NT2/D1 (cell line): Measurements from ENCODE around the gene SPHK1.

Experiments used
- DNase-seq: peaks from one replicate; pipeline ENCODE4 v3.0.0-alpha.2; 2011; ENCODE audit warnings: low read depth, low spot score
- H3K27me3 ChIP-seq: 2 replicates; pipeline ENCODE4 v1.6.0; 2011; ENCODE audit warnings: mild to moderate bottlenecking; ENCODE audit not compliant: insufficient read length, insufficient read depth
- H3K36me3 ChIP-seq: 2 replicates; pipeline ENCODE4 v1.6.1; 2011; ENCODE audit warnings: mild to moderate bottlenecking, low read length, mixed read lengths; ENCODE audit not compliant: insufficient read depth, insufficient read length
- H3K4me1 ChIP-seq: 2 replicates; pipeline ENCODE4 v1.5.1; 2011; ENCODE audit not compliant: insufficient read depth, insufficient read length
- H3K4me3 ChIP-seq: 2 replicates; pipeline ENCODE4 v1.5.1; 2011; ENCODE audit warnings: low read depth; ENCODE audit not compliant: insufficient read length
- H3K9ac ChIP-seq: 2 replicates; pipeline ENCODE4 v1.6.0; 2011; ENCODE audit warnings: low read depth; ENCODE audit not compliant: insufficient read length
- H3K9me3 ChIP-seq: 2 replicates; pipeline ENCODE4 v1.5.1; 2011; ENCODE audit warnings: mild to moderate bottlenecking, low read length; ENCODE audit not compliant: insufficient read depth
- SUZ12 ChIP-seq: IDR thresholded peaks from 2 replicates; pipeline ENCODE4 v1.6.1; 2011; ENCODE audit not compliant: insufficient read length, insufficient read depth; ENCODE audit errors: extremely low read depth
- YY1 ChIP-seq: IDR thresholded peaks from 2 replicates; pipeline ENCODE4 v1.6.1; 2011; ENCODE audit not compliant: insufficient read length, insufficient read depth
- ZNF274 ChIP-seq: IDR thresholded peaks from 2 replicates; pipeline ENCODE4 v1.6.1; 2011; ENCODE audit warnings: mild to moderate bottlenecking, low read depth, low read length

The SPHK1 gene

DNA sequence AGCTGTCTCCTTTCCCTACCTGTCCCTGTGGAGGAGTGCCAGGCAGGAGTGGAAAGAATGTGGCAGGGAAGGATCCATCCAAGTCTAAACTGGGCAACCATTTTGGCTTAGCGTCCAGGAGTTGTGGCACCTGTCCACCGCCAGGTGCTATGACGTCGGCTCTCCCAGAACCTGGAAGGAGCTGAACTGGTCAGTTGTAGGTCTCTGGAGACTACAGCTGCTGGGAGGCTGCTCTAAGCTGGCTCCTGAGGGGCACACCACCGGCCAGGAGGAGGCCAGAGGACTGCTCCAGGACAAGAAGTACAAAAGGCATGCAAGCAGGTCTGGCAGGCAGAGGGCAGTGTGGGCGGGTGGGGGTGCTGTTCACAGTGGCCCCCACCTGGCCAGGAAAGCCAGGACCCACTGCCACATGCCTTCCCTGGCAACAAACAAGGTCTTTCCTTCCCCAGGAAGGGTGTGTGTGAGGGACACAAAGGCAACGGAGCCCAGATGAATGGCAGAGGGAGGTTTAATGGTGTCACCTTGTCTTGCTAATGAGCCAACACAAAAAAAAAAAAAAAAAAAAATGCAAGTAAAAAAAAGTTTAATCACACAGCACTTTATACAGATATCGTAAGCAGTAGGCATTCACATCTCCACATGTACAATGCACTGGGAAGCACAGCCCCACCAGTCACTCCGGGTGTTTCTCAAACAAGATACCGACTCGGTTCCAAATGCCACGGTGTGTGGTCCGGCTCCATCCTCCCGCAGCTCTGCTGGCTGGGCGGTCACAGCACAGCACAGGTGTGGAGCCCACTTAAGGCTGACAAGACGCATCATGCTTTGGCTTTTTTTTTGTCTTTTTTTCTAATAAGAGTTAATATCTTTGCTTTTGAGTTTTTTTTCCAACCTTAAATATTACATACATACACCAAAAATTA is 4.8 kb downstream of the SPHK1 start:
- no peak for TF ChIP-seq SUZ12
- no peak for TF ChIP-seq YY1
- TF ChIP-seq ZNF274 = no peak
- Histone ChIP-seq H3K36me3 (peaks cover 79% of the 10 kb centered on the region), H3K9ac (no peak overlapping the region), H3K4me1 (peaks cover 30% of the 10 kb centered on the region), H3K9me3 (peaks cover 5% of the 10 kb centered on the region; the same call in 1 of the 2 replicates), H3K4me3 (no peak overlapping the region), H3K27me3 (peaks cover 14% of the 10 kb centered on the region)
- DNase-seq = no peak

DNA sequence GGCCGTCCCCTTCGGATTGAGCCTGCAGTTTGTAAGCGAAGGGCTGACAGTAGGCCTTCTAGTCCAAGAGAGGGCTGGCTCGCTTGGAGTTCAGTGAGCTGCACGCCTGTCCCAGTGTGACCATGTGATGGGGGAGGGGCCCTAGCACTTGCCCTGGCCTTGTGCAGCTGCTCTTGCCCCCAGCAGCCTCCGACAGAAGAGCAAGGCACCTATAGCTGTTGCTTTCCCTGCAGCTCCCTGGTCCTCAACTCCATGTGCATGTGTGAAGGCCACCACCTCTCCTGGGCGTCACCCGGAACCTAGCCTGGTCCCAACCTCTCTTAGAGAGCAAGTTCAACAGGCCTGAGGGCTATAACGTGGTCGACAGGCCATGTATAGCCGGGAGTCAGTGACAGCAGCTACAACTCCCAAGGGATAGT is 5.6 kb downstream of the SPHK1 start:
- peaks cover 83% of the 10 kb centered on the region for H3K36me3 ChIP-seq
- H3K9me3 ChIP-seq = peaks cover 5% of the 10 kb centered on the region; the same call in 1 of the 2 replicates
- H3K9ac ChIP-seq = no peak overlapping the region
- H3K27me3 ChIP-seq = peaks cover 8% of the 10 kb centered on the region
- DNase-seq = no peak
- no peak overlapping the region for H3K4me3 ChIP-seq
- peaks cover 28% of the 10 kb centered on the region for H3K4me1 ChIP-seq
- no peak for TF ChIP-seq ZNF274
- TF ChIP-seq YY1 = no peak
- no peak for TF ChIP-seq SUZ12

DNA sequence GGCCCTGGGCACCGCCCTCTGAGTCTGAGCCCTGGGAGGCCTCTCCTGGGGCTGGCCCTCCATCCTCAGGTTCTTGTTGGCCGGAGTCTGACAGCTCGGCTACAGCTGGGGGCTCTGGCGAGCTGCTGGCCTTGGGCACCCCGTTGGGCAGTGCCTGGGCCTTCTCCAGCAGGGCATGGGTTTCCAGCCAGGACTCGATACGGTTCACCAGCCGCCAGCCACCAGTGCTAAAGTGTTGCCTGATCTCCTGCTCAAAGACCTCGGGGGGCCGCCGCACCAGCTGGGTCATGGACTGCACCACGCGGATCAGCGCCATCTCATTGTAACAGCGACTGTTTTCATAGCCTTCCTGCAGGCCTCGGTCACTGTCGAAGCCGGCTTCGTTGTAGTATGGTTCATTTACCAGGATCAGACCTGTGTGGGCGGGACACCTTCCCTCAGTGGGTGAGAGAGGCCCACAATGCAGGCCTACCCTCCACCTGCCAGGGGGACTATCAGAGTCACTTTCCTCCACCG is 6.8 kb downstream of the SPHK1 start:
- Histone ChIP-seq H3K9ac (no peak overlapping the region), H3K9me3 (peaks cover 1% of the 10 kb centered on the region; the same call in 1 of the 2 replicates), H3K4me3 (no peak overlapping the region), H3K4me1 (peaks cover 22% of the 10 kb centered on the region), H3K27me3 (no peaks in the 10 kb centered on the region), H3K36me3 (peaks cover 89% of the 10 kb centered on the region)
- TF ChIP-seq ZNF274 (no peak), SUZ12 (no peak), YY1 (no peak)
- DNase-seq = no peak

DNA sequence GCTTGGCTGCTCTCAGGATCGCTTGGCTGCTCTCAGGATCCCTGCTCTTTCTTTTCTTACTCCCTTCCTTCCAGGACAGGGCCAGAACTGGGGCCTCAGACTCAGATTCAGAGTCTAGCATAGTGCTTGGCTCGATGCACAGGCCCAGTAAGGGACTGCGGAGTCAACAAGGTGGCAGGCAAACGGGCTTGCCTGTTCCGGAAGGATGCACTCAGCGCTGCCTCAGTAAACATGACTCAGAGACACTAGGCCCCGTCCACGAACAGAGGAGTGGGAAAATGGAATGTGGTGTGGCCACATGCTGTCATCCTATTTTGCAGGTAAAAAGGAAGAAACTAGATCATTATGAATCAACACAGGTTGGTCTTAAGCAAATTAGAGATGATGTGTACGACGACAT is 9.8 kb downstream of the SPHK1 start:
- no peak for TF ChIP-seq ZNF274
- TF ChIP-seq YY1 = no peak
- TF ChIP-seq SUZ12 = no peak
- H3K9ac ChIP-seq = no peak overlapping the region
- H3K27me3 ChIP-seq = no peaks in the 10 kb centered on the region
- H3K4me3 ChIP-seq = no peak overlapping the region
- DNase-seq = no peak
- H3K36me3 ChIP-seq = peaks cover 91% of the 10 kb centered on the region
- no peaks in the 10 kb centered on the region for H3K9me3 ChIP-seq
- H3K4me1 ChIP-seq = peaks cover 15% of the 10 kb centered on the region

DNA sequence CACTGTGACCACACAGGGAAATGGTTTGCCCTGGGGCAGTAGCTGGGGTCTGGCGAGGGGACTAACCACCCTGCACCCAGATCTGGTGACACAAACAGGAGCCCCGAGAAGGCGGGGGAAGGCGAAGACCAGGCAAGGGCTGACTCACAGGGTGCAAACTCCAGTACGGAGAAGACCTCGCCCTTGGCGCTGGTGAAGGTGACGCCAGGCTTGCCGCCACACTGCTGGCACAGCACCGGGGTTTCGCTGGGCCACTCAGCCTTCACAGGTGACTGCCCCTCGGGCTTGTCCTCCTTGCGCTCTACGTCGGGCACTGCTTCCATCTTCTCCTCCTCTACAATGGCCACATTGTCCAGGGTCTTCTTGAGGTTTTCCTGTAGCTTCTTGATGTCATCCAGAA is 11.6 kb downstream of the SPHK1 start:
- Histone ChIP-seq H3K4me3 (no peak overlapping the region), H3K9ac (no peak overlapping the region), H3K9me3 (no peaks in the 10 kb centered on the region), H3K4me1 (peaks cover 6% of the 10 kb centered on the region), H3K36me3 (peaks cover 93% of the 10 kb centered on the region), H3K27me3 (no peaks in the 10 kb centered on the region)
- no peak for DNase-seq
- TF ChIP-seq SUZ12 (no peak), YY1 (no peak), ZNF274 (no peak)

DNA sequence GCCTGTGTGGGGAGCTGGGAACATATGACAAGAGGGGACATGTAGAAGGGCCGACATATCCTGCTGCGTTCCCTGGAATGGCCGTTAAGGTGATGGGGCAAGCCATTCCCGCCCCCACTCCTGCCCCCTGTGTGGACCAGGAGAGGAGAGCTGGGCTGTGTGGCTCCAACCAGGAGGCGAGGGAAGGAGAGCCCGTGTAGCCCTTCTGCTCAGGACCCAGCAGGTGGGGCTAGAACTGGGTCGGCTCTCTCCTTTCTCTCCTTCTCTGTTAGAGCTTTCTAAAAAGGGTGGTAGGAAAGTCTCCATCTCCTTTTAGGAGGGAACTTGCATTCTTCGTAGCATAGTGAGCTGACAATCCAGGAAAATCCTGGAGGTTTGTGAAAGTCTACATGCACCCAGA is 12.8 kb downstream of the SPHK1 start:
- Histone ChIP-seq H3K27me3 (no peaks in the 10 kb centered on the region), H3K4me1 (peaks cover 6% of the 10 kb centered on the region), H3K9ac (no peak overlapping the region), H3K9me3 (no peaks in the 10 kb centered on the region), H3K36me3 (peaks cover 93% of the 10 kb centered on the region), H3K4me3 (no peak overlapping the region)
- no peak for DNase-seq
- TF ChIP-seq YY1 = no peak
- TF ChIP-seq ZNF274 = no peak

DNA sequence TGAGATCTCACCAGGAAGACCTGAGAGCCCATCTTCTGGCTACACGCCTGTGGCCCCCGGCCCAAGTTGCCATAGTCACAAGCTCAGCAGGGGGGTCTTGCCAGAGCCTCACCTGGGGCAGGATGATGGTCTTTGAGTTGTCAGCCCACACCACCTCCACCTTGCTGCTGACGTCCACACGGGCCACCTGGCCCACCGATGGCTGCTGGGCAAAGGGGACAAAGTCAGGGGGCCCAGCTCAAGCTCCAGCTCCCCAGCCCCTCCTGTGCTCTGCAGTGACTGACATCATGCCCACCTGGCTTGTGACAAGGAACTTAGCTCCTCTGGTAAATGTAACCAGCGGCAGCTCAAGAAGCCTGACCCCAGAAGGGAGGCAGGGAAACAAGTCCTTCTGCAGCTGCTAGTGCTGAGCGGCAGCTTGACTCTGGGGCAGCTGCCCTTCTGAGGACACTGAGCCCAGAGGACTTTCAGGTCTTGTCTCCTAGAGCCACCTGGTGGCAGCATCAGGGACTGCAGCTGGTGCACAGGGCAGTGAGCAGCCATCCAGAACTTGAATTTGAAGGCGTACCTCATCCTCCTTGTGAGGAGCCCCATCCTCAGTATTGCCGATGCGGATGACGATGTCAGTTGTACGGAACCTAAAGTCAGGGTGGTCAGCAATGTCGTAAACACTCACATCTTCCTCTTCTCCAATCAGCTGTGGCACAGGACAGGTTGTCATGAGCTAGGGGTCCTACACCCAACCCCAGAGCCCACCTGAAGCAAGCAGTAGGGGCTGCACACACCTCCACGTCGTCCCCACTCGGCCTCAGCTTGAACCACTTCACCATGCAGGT is 13.5 kb downstream of the SPHK1 start:
- no peak overlapping the region for H3K4me3 ChIP-seq
- H3K9ac ChIP-seq = peak overlapping the region; percentile 46
- peak; percentile 77 for DNase-seq
- TF ChIP-seq ZNF274 (no peak), YY1 (no peak), SUZ12 (no peak)
- no peaks in the 10 kb centered on the region for H3K9me3 ChIP-seq
- peaks cover 6% of the 10 kb centered on the region for H3K4me1 ChIP-seq
- no peaks in the 10 kb centered on the region for H3K27me3 ChIP-seq
- peaks cover 93% of the 10 kb centered on the region for H3K36me3 ChIP-seq
